ENCODE measurements around the gene CHN2. TPM values are rescaled to one million over a fixed set of nuclear protein-coding genes. Genes with fewer than 3 reads are reported as not detected.

The CHN2 gene
- total RNA-seq, 1 donor from 2014 or later, result 0.73 TPM

- no peak overlapping the region for H3K27ac Mint-ChIP-seq
- no peaks in the 10 kb centered on the region for H3K36me3 Mint-ChIP-seq (ENCODE audit: low read depth)
- no peak overlapping the region for H3K4me3 Mint-ChIP-seq (ENCODE audit: low read depth)
- H3K9me3 Mint-ChIP-seq, result no peaks in the 10 kb centered on the region
- intact Hi-C loops (cut with micrococcal nuclease), result no loop called here
- no peaks in the 10 kb centered on the region for H3K27me3 Mint-ChIP-seq (ENCODE audit: low read depth)
- DNase-seq (ENCODE audit: low spot score), result no peak
- H3K4me1 Mint-ChIP-seq (ENCODE audit: low read depth), result no peaks in the 10 kb centered on the region
These were observed 291.7 kb downstream of the CHN2 start for GRCh38 chr7:29486191-29486700.

GRCh38 chr7:29487424-29487823 is 292.8 kb downstream of the CHN2 start:
- H3K9me3 Mint-ChIP-seq, result no peaks in the 10 kb centered on the region
- DNase-seq (ENCODE audit: low spot score), result no peak
- no peaks in the 10 kb centered on the region for H3K36me3 Mint-ChIP-seq (ENCODE audit: low read depth)
- intact Hi-C loops (cut with micrococcal nuclease), result no loop called here
- H3K27me3 Mint-ChIP-seq (ENCODE audit: low read depth), result no peaks in the 10 kb centered on the region
- no peak overlapping the region for H3K27ac Mint-ChIP-seq
- H3K4me3 Mint-ChIP-seq (ENCODE audit: low read depth), result no peak overlapping the region
- H3K4me1 Mint-ChIP-seq (ENCODE audit: low read depth), result no peaks in the 10 kb centered on the region

GRCh38 chr7:29488203-29488970 is 293.8 kb downstream of the CHN2 start:
- Mint-ChIP-seq H3K9me3 (no peaks in the 10 kb centered on the region), H3K4me3 (ENCODE audit: low read depth) (no peak overlapping the region), H3K36me3 (ENCODE audit: low read depth) (no peaks in the 10 kb centered on the region), H3K27me3 (ENCODE audit: low read depth) (no peaks in the 10 kb centered on the region), H3K4me1 (ENCODE audit: low read depth) (no peaks in the 10 kb centered on the region), H3K27ac (no peak overlapping the region)
- intact Hi-C loops (cut with micrococcal nuclease), result no loop called here
- no peak for DNase-seq (ENCODE audit: low spot score)

- no peak overlapping the region for H3K27ac Mint-ChIP-seq
- H3K9me3 Mint-ChIP-seq, result no peaks in the 10 kb centered on the region
- no peaks in the 10 kb centered on the region for H3K27me3 Mint-ChIP-seq (ENCODE audit: low read depth)
- no peaks in the 10 kb centered on the region for H3K4me1 Mint-ChIP-seq (ENCODE audit: low read depth)
- H3K36me3 Mint-ChIP-seq (ENCODE audit: low read depth), result no peaks in the 10 kb centered on the region
- H3K4me3 Mint-ChIP-seq (ENCODE audit: low read depth), result no peak overlapping the region
- intact Hi-C loops (cut with micrococcal nuclease), result no loop called here
- no peak for DNase-seq (ENCODE audit: low spot score)
These were observed 294.4 kb downstream of the CHN2 start for GRCh38 chr7:29488977-29489376.

- no peaks in the 10 kb centered on the region for H3K4me1 Mint-ChIP-seq (ENCODE audit: low read depth)
- no peaks in the 10 kb centered on the region for H3K36me3 Mint-ChIP-seq (ENCODE audit: low read depth)
- no peak for DNase-seq (ENCODE audit: low spot score)
- no peaks in the 10 kb centered on the region for H3K9me3 Mint-ChIP-seq
- no peak overlapping the region for H3K4me3 Mint-ChIP-seq (ENCODE audit: low read depth)
- no peak overlapping the region for H3K27ac Mint-ChIP-seq
- intact Hi-C loops (cut with micrococcal nuclease), result no loop called here
- no peaks in the 10 kb centered on the region for H3K27me3 Mint-ChIP-seq (ENCODE audit: low read depth)
These were observed 295.6 kb downstream of the CHN2 start for GRCh38 chr7:29490094-29490607.

- DNase-seq (ENCODE audit: low spot score), result no peak
- Mint-ChIP-seq H3K9me3 (no peaks in the 10 kb centered on the region), H3K4me3 (ENCODE audit: low read depth) (no peak overlapping the region), H3K27me3 (ENCODE audit: low read depth) (no peaks in the 10 kb centered on the region), H3K27ac (no peak overlapping the region), H3K36me3 (ENCODE audit: low read depth) (no peaks in the 10 kb centered on the region), H3K4me1 (ENCODE audit: low read depth) (no peaks in the 10 kb centered on the region)
- intact Hi-C loops (cut with micrococcal nuclease), result no loop called here
These were observed 299.8 kb downstream of the CHN2 start for GRCh38 chr7:29494350-29494749.

- Mint-ChIP-seq H3K36me3 (ENCODE audit: low read depth) (no peaks in the 10 kb centered on the region), H3K27ac (no peak overlapping the region), H3K9me3 (no peaks in the 10 kb centered on the region), H3K4me3 (ENCODE audit: low read depth) (no peak overlapping the region), H3K4me1 (ENCODE audit: low read depth) (no peaks in the 10 kb centered on the region), H3K27me3 (ENCODE audit: low read depth) (no peaks in the 10 kb centered on the region)
- no peak for DNase-seq (ENCODE audit: low spot score)
- intact Hi-C loops (cut with micrococcal nuclease), result no loop called here
These were observed 301.1 kb downstream of the CHN2 start for GRCh38 chr7:29495653-29496052.

- Mint-ChIP-seq H3K9me3 (no peaks in the 10 kb centered on the region), H3K36me3 (ENCODE audit: low read depth) (no peaks in the 10 kb centered on the region), H3K27me3 (ENCODE audit: low read depth) (no peaks in the 10 kb centered on the region), H3K27ac (no peak overlapping the region), H3K4me1 (ENCODE audit: low read depth) (no peaks in the 10 kb centered on the region), H3K4me3 (ENCODE audit: low read depth) (no peak overlapping the region)
- DNase-seq (ENCODE audit: low spot score), result no peak
- intact Hi-C loops (cut with micrococcal nuclease), result no loop called here
These were observed 301.9 kb downstream of the CHN2 start for GRCh38 chr7:29496355-29497020.

GRCh38 chr7:29499932-29500331 is 305.4 kb downstream of the CHN2 start:
- Mint-ChIP-seq H3K36me3 (ENCODE audit: low read depth) (no peaks in the 10 kb centered on the region), H3K27ac (no peak overlapping the region)
- DNase-seq (ENCODE audit: low spot score), result no peak

GRCh38 chr7:29500719-29501118 is 306.1 kb downstream of the CHN2 start:
- intact Hi-C loops (cut with micrococcal nuclease), result no loop called here
- no peak for DNase-seq (ENCODE audit: low spot score)
- Mint-ChIP-seq H3K27ac (no peak overlapping the region), H3K9me3 (no peaks in the 10 kb centered on the region), H3K27me3 (ENCODE audit: low read depth) (no peaks in the 10 kb centered on the region), H3K4me1 (ENCODE audit: low read depth) (no peaks in the 10 kb centered on the region), H3K4me3 (ENCODE audit: low read depth) (no peak overlapping the region), H3K36me3 (ENCODE audit: low read depth) (no peaks in the 10 kb centered on the region)

More at GRCh38 chr7:29499932-29500331, 305.4 kb downstream of the CHN2 start:
- Mint-ChIP-seq H3K4me1 (ENCODE audit: low read depth) (no peaks in the 10 kb centered on the region), H3K27me3 (ENCODE audit: low read depth) (no peaks in the 10 kb centered on the region), H3K9me3 (no peaks in the 10 kb centered on the region), H3K4me3 (ENCODE audit: low read depth) (no peak overlapping the region)
- intact Hi-C loops (cut with micrococcal nuclease), result no loop called here

- H3K4me1 Mint-ChIP-seq (ENCODE audit: low read depth), result no peaks in the 10 kb centered on the region
- no peak overlapping the region for H3K27ac Mint-ChIP-seq
- H3K36me3 Mint-ChIP-seq (ENCODE audit: low read depth), result no peaks in the 10 kb centered on the region
- H3K9me3 Mint-ChIP-seq, result no peaks in the 10 kb centered on the region
- no peak for DNase-seq (ENCODE audit: low spot score)
- no peaks in the 10 kb centered on the region for H3K27me3 Mint-ChIP-seq (ENCODE audit: low read depth)
- intact Hi-C loops (cut with micrococcal nuclease), result no loop called here
- no peak overlapping the region for H3K4me3 Mint-ChIP-seq (ENCODE audit: low read depth)
These were observed 307.6 kb downstream of the CHN2 start for GRCh38 chr7:29502133-29502532.

GRCh38 chr7:29505931-29506330 is 311.4 kb downstream of the CHN2 start:
- Mint-ChIP-seq H3K27me3 (ENCODE audit: low read depth) (no peaks in the 10 kb centered on the region), H3K4me1 (ENCODE audit: low read depth) (no peaks in the 10 kb centered on the region), H3K9me3 (no peaks in the 10 kb centered on the region), H3K4me3 (ENCODE audit: low read depth) (no peak overlapping the region), H3K36me3 (ENCODE audit: low read depth) (no peaks in the 10 kb centered on the region), H3K27ac (no peak overlapping the region)
- no peak for DNase-seq (ENCODE audit: low spot score)
- intact Hi-C loops (cut with micrococcal nuclease), result no loop called here

- DNase-seq (ENCODE audit: low spot score), result no peak
- Mint-ChIP-seq H3K36me3 (ENCODE audit: low read depth) (no peaks in the 10 kb centered on the region), H3K9me3 (no peaks in the 10 kb centered on the region), H3K4me1 (ENCODE audit: low read depth) (no peaks in the 10 kb centered on the region), H3K4me3 (ENCODE audit: low read depth) (no peak overlapping the region), H3K27me3 (ENCODE audit: low read depth) (no peaks in the 10 kb centered on the region), H3K27ac (no peak overlapping the region)
- intact Hi-C loops (cut with micrococcal nuclease), result no loop called here
These were observed 314.0 kb downstream of the CHN2 start for GRCh38 chr7:29508608-29509007.
